ENCODE measurements around the gene FAM83D.
"Not testable (repeated sequence)": the region's sequence is repeated elsewhere in the genome, so short reads cannot be mapped to it uniquely, and the experiment has no call there.

DNA sequence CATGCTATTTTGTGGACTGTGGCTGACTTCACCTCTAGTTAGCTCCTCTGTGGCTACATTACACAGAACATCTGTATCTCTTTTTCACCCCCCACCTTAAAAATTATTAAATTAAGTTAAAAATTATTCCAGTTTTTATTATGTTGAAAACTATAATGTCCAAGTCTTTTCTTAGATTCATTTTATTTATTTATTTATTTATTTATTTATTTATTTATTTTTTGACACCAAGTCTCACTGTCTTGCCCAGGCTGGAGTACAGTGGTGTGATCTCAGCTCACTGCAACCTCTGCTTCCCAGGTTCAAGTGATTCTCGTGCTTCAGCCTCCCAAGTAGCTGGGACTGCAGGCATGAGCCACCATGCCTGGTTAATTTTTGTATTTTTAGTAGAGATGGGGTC is 70.6 kb downstream of the FAM83D start:
- not testable (repeated sequence) for TF ChIP-seq EZH2 (IDR thresholded peaks at IDR 0.05); POLR2AphosphoS5 (IDR thresholded peaks at IDR 0.05; ENCODE audit: borderline replicate concordance, low read depth, low read length)

All from SK-N-MC (cell line).